ENCODE data around the gene MPZL2.
"Not testable (repeated sequence)": the region's sequence is repeated elsewhere in the genome, so short reads cannot be mapped to it uniquely, and the experiment has no call there.

Gene MPZL2

GRCh38 chr11:118263695-118264568 lies at the start of gene MPZL2:
Gene MPZL2, minus strand, starts transcription at chr11:118264297. Its CDS starts 144 bp downstream, at chr11:118264153.
- no peak for DNase-seq

- no peak for DNase-seq
Measured at GRCh38 chr11:118313242-118313641, 49.1 kb upstream of the MPZL2 start.

GRCh38 chr11:118312328-118312727 lies 48.2 kb upstream of the MPZL2 start:
- no peak for DNase-seq

- no peak for DNase-seq
Measured at GRCh38 chr11:118311518-118311917, 47.4 kb upstream of the MPZL2 start.

- no peak for DNase-seq
Measured at GRCh38 chr11:118310781-118311485, 46.8 kb upstream of the MPZL2 start.

GRCh38 chr11:118310271-118310670 lies 46.2 kb upstream of the MPZL2 start:
- no peak for DNase-seq

GRCh38 chr11:118308995-118309528 lies 45.0 kb upstream of the MPZL2 start:
- not testable (repeated sequence) for DNase-seq

- no peak for DNase-seq
Measured at GRCh38 chr11:118306556-118306955, 42.5 kb upstream of the MPZL2 start.

GRCh38 chr11:118305726-118306125 lies 41.6 kb upstream of the MPZL2 start:
- no peak for DNase-seq

- DNase-seq = no peak
Measured at GRCh38 chr11:118304568-118305248, 40.6 kb upstream of the MPZL2 start, which contains the start of gene CD3E. Gene CD3E, plus strand, starts transcription at chr11:118304730. Its CDS starts 223 bp downstream, at chr11:118304953.

GRCh38 chr11:118304227-118304567 lies 40.1 kb upstream of the MPZL2 start:
- DNase-seq = no peak

- DNase-seq = no peak
Measured at GRCh38 chr11:118301600-118302195, 37.6 kb upstream of the MPZL2 start.

- DNase-seq = no peak
Measured at GRCh38 chr11:118295815-118296454, 31.8 kb upstream of the MPZL2 start.

GRCh38 chr11:118295199-118295598 lies 31.1 kb upstream of the MPZL2 start:
- DNase-seq = no peak

- DNase-seq = no peak
Measured at GRCh38 chr11:118294053-118294452, 30.0 kb upstream of the MPZL2 start.

GRCh38 chr11:118291477-118292135 lies 27.5 kb upstream of the MPZL2 start:
- no peak for DNase-seq

- no peak for DNase-seq
Measured at GRCh38 chr11:118290923-118291322, 26.8 kb upstream of the MPZL2 start.

- no peak for DNase-seq
Measured at GRCh38 chr11:118289401-118289800, 25.3 kb upstream of the MPZL2 start.

- DNase-seq = no peak
Measured at GRCh38 chr11:118287006-118287405, 22.9 kb upstream of the MPZL2 start.

- no peak for DNase-seq
Measured at GRCh38 chr11:118286545-118286944, 22.4 kb upstream of the MPZL2 start.

GRCh38 chr11:118283756-118284350 lies 19.8 kb upstream of the MPZL2 start:
- no peak for DNase-seq
